ENCODE measurements around the gene KXD1. TPM values are rescaled to one million over a fixed set of nuclear protein-coding genes. Genes with fewer than 3 reads are reported as not detected.

KXD1 gene
- total and polyA plus RNA-seq, 7 donors: 84.9 to 122 (median 118) TPM

DNA sequence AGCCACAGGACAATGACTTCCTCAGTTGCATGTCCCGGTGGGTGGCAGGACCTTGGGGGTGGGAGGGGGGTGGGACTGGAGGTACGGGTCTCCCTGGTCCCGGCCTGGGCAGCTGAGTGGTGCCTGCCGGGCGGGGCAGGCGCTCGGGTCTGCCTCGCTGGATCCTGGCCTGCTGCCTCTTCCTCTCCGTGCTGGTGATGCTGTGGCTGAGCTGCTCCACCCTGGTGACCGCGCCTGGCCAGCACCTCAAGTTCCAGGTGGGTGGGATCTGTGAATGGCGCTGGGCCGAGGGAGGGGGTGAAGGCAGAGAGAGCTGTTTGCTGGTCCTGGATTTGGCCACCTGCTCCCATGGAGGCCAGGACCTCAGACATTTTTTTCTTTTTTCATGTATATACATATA, 60.6 kb downstream of the KXD1 start:
- Histone ChIP-seq H3K9me3 (no peaks in the 10 kb centered on the region), H3K36me3 (no peaks in the 10 kb centered on the region), H3K27me3 (peaks cover 9 to 58% (median 18%) of the 10 kb centered on the region in 3 donors), H3K4me1 (peaks cover 0 to 2% (median under 1%) of the 10 kb centered on the region in 4 donors), H3K27ac (no peak overlapping the region), H3K4me3 (no peak overlapping the region)
- intact Hi-C loops (cut with DNase I): no loop called here
- 83 to 94% methylated on average over 13 of the region's 13 CpGs for WGBS, 2 donors
- no peak for DNase-seq
- no peak for TF ChIP-seq POLR2A (IDR thresholded peaks at IDR 0.05)
- no peak for TF ChIP-seq POLR2AphosphoS5 (IDR thresholded peaks at IDR 0.05)
- TF ChIP-seq, protein P1, sequence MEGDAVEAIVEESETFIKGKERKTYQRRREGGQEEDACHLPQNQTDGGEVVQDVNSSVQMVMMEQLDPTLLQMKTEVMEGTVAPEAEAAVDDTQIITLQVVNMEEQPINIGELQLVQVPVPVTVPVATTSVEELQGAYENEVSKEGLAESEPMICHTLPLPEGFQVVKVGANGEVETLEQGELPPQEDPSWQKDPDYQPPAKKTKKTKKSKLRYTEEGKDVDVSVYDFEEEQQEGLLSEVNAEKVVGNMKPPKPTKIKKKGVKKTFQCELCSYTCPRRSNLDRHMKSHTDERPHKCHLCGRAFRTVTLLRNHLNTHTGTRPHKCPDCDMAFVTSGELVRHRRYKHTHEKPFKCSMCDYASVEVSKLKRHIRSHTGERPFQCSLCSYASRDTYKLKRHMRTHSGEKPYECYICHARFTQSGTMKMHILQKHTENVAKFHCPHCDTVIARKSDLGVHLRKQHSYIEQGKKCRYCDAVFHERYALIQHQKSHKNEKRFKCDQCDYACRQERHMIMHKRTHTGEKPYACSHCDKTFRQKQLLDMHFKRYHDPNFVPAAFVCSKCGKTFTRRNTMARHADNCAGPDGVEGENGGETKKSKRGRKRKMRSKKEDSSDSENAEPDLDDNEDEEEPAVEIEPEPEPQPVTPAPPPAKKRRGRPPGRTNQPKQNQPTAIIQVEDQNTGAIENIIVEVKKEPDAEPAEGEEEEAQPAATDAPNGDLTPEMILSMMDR (IDR thresholded peaks at IDR 0.05): no peak
- no peak for TF ChIP-seq EP300 (IDR thresholded peaks at IDR 0.05)

Other genes with a start within 250 kb of the KXD1 start
- gene LSM4, start 234.8 kb upstream of the KXD1 start, total RNA-seq: 100 to 1,000 TPM in 3 of 4 donors, 10 to 100 TPM in 1; 89.1 to 144 (median 119) TPM
- gene LSM4, start 234.8 kb upstream of the KXD1 start, polyA plus RNA-seq: 100 to 1,000 TPM; 214 to 285 (median 256) TPM
- 10 to 100 TPM; 15.0 to 26.0 (median 16.6) TPM for gene PGPEP1, start 217.3 kb upstream of the KXD1 start, total RNA-seq
- gene PGPEP1, start 217.3 kb upstream of the KXD1 start, polyA plus RNA-seq: 10 to 100 TPM; 14.4 to 36.9 (median 31.7) TPM
- 1 to 10 TPM; 1.1 to 7.9 (median 3.9) TPM for gene GDF15, start 171.7 kb upstream of the KXD1 start, total RNA-seq
- gene GDF15, start 171.7 kb upstream of the KXD1 start, polyA plus RNA-seq: 10 to 100 TPM in 2 of 3 donors, 1 to 10 TPM in 1; 7.2 to 79.7 (median 24.5) TPM
- gene LRRC25, start 160.2 kb upstream of the KXD1 start, total RNA-seq: 10 to 100 TPM in 1 of 4 donors, 1 to 10 TPM in 3; 2.2 to 13.3 (median 9.0) TPM
- 10 to 100 TPM in 1 of 3 donors, 1 to 10 TPM in 2; 4.2 to 10.9 (median 6.0) TPM for gene LRRC25, start 160.2 kb upstream of the KXD1 start, polyA plus RNA-seq
- 10 to 100 TPM; 52.4 to 71.4 (median 58.0) TPM for gene SSBP4, start 138.5 kb upstream of the KXD1 start, total RNA-seq
- 10 to 100 TPM; 13.9 to 51.4 (median 32.4) TPM for gene SSBP4, start 138.5 kb upstream of the KXD1 start, polyA plus RNA-seq
- 10 to 100 TPM in 3 of 4 donors, 1 to 10 TPM in 1; 9.1 to 12.8 (median 11.5) TPM for gene ISYNA1, start 119.7 kb upstream of the KXD1 start, total RNA-seq
- 10 to 100 TPM in 1 of 3 donors, 1 to 10 TPM in 2; 3.7 to 18.7 (median 4.2) TPM for gene ISYNA1, start 119.7 kb upstream of the KXD1 start, polyA plus RNA-seq
- gene ELL, start 35.8 kb upstream of the KXD1 start, total RNA-seq: 10 to 100 TPM in 3 of 4 donors, 1 to 10 TPM in 1; 7.1 to 20.2 (median 11.9) TPM
- gene ELL, start 35.8 kb upstream of the KXD1 start, polyA plus RNA-seq: 10 to 100 TPM in 1 of 3 donors, 1 to 10 TPM in 2; 6.2 to 14.6 (median 8.4) TPM
- gene FKBP8, start 14.3 kb upstream of the KXD1 start, total RNA-seq: 100 to 1,000 TPM; 366 to 456 (median 403) TPM
- gene FKBP8, start 14.3 kb upstream of the KXD1 start, polyA plus RNA-seq: 100 to 1,000 TPM; 200 to 234 (median 232) TPM
- 1,000 to 10,000 TPM in 1 of 4 donors, 100 to 1,000 TPM in 3; 450 to 1,088 (median 720) TPM for gene UBA52, start 14.0 kb downstream of the KXD1 start, total RNA-seq
- 1,000 to 10,000 TPM; 1,029 to 1,720 (median 1,156) TPM for gene UBA52, start 14.0 kb downstream of the KXD1 start, polyA plus RNA-seq
- 100 to 1,000 TPM in 1 of 4 donors, 10 to 100 TPM in 3; 70.3 to 101 (median 85.6) TPM for gene REX1BD, start 30.9 kb downstream of the KXD1 start, total RNA-seq
- gene REX1BD, start 30.9 kb downstream of the KXD1 start, polyA plus RNA-seq: 10 to 100 TPM; 40.5 to 79.1 (median 63.1) TPM
- 10 to 100 TPM in 2 of 4 donors, 1 to 10 TPM in 1, under 1 TPM in 1; 0.82 to 28.8 (median 17.0) TPM for gene CRLF1, start 48.9 kb downstream of the KXD1 start, total RNA-seq
- gene CRLF1, start 48.9 kb downstream of the KXD1 start, polyA plus RNA-seq: 1 to 10 TPM in 1 of 3 donors, under 1 TPM in 1, not detected in 1; 0.60 to 6.8 TPM
- gene TMEM59L, start 55.0 kb downstream of the KXD1 start, total RNA-seq: 1 to 10 TPM in 3 of 4 donors, under 1 TPM in 1; 0.82 to 6.4 (median 4.1) TPM
- gene TMEM59L, start 55.0 kb downstream of the KXD1 start, polyA plus RNA-seq: 1 to 10 TPM in 1 of 3 donors, not detected in 2; 5.0 TPM
- 1 to 10 TPM; 3.8 to 8.3 (median 5.9) TPM for gene KLHL26, start 79.2 kb downstream of the KXD1 start, total RNA-seq
- gene KLHL26, start 79.2 kb downstream of the KXD1 start, polyA plus RNA-seq: 1 to 10 TPM; 1.6 to 4.8 (median 1.8) TPM
- gene CRTC1, start 125.8 kb downstream of the KXD1 start, total RNA-seq: 1 to 10 TPM; 2.5 to 7.2 (median 4.6) TPM
- gene CRTC1, start 125.8 kb downstream of the KXD1 start, polyA plus RNA-seq: 1 to 10 TPM; 2.8 to 8.9 (median 3.6) TPM
- 1 to 10 TPM in 2 of 4 donors, under 1 TPM in 2; 0.54 to 6.9 (median 1.0) TPM for gene COMP, start 233.4 kb downstream of the KXD1 start, total RNA-seq
- under 1 TPM in 1 of 3 donors, not detected in 2; 0.22 TPM for gene COMP, start 233.4 kb downstream of the KXD1 start, polyA plus RNA-seq

All from sigmoid colon (tissue), 7 donors.